NCI-H774 (cell line): ENCODE measurements around the gene GIMAP5.
"Not testable (repeated sequence)": the region's sequence is repeated elsewhere in the genome, so short reads cannot be mapped to it uniquely, and the experiment has no call there.

Experiments used
- DNase-seq: peaks from one replicate; lab custom pipeline; 2025; lab: John Stamatoyannopoulos, UW

Gene GIMAP5

GRCh38 chr7:150774131-150774530 lies 36.9 kb downstream of the GIMAP5 start:
- DNase-seq, result not testable (repeated sequence)

DNA sequence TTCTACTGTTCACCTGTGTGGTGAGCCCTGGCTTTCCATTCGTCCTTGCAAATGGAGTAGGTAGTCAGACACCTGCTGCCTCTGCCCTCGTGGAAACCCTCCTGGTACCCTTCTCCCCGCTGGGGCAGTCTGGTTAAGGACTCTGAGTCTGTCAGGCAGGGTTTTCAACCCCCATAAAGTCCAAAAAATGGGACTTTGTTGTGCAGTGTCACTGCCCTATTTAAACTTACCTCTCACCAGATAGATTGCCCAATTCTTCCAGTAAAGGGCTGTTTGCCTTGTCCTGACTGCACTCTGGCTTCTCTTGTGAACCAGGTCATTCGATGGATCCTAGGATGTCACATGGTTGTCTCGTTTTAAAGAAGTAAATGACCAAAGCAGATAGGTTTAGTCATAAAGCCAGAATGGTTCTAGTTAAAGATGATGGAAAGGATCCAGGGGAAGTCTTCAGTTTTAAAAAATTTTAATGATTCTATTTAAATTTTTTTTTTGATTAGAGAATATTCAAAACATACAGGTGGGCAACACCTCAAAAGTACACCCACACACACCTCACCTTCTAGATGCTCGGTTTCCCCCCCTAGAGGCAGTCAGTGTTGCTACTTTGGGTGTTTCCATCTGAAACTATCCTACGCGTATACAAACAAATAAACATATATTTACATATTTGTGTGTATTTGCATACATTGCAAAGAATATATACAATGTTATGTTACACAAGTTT lies 41.0 kb downstream of the GIMAP5 start:
- no peak for DNase-seq

GRCh38 chr7:150778738-150779301 lies 41.6 kb downstream of the GIMAP5 start:
- DNase-seq, result peak; percentile 70

DNA sequence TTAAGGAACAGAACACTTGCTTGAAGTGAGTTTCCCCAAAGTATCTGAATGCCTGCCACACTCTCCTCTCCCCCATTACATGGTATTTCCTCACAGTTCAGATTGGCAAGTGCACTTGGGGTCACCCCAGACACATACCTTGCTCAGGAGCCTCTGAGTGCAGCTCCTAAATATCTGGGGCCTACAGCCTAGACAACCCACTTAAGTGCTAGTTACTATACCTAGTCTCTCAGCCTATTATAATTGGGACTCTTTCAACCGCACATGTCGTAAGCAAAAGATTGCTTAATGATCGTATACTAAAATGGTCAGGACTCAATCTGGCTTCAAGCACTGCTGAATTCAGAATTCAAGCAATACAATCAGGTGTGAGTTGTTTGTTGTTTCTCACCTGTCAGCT lies 43.1 kb downstream of the GIMAP5 start:
- DNase-seq, result no peak

DNA sequence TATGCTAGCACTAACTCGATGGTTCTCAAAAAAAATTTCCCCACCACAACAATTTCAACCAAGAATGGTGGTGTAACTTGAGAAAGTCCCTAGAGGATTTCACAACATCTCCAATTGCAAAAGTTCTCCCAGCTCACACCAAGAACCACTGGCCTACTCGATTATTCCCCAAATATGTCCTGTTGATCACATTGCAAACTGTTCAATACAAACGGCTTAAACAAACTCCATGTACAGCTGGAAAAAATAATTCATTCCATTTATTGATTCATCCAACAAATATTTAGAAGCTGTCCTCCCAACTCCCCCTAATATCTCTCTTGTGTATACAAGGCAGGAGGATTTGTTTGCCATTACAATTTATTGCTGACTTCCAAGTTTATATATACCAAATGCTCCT lies 43.9 kb downstream of the GIMAP5 start:
- no peak for DNase-seq

DNA sequence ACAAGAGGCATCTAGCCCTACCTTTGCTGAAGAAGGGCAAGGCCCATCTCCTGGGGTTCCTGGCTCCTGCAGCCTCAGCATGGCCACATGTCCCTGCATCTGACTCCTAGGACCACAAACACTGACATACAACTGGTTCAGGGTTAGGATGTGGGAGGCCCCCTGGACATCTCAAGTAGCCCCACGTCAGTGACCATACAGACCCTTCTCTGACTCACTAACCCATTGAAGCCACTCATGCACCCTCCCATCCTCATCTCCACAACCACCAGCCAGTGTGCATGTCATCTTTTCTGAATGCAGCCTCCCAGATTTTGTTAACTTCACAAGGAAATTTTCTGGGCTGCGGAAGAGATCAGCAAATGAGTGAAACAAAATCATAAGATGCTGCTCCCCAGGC lies 44.7 kb downstream of the GIMAP5 start:
- no peak for DNase-seq

GRCh38 chr7:150784120-150784736 lies 47.0 kb downstream of the GIMAP5 start:
- DNase-seq, result no peak

DNA sequence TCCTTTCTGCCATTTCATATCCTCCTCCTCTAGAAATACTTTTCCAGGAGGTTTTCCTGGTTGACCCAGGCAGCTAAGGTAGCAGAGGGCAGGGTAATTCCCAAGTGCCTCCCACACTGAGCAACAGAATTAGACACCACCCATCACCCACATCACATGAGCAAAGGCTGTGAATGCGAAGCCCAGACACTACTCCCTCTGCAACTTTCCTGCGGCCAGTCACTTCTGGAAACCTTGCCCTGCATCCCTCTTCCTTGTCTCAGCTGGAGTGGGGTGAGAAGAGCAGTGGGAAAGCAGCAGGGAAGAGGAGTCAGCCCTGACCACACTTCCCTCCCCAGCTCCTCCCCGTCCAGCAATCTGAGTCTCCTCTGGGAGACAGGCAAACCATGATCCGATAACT lies 47.7 kb downstream of the GIMAP5 start:
- no peak for DNase-seq

DNA sequence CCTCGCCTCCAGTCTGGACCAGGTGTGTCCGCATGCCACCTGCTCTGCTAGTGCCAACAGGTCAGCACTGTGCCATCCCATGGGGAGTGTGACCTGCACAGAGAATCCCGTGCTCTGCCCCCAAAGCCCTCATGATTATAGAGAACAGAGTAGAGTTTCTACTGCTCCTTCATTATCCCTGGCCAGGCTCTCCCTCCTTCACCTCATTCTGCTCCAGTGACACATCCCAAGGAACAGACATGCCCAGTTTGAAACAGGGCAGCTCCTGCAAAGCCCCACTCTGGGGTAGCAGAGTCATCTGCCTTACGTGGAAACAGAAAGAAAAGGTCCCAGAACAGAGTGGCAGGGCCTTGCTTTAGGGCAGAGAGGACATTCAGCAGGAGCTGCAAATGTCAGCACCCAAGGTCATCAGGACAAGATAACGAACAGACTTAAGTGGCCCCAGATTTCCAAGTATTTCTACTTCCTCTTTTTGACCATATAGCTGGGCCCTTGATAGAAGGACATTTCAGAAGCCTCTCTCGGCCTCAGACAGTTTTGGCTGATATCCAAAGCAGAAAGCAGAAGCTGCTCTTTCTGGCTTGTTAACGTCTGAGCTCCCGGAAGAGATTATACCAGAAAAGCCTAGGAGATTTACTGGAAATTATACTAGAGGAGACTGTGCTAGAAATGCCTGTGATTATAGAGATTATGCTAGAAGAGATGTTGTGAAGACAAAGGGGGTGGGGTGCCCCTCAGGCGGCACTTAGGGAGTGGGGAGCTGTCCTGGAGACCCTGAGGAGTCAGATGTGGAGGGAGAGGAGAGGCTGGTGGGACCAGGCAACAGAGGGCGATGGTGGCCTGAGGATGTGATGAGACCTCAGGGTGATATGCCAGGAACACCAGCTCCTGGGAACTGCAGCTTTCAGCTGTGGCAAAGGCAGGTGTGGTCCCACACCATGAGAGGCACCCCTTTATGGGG lies 50.4 kb downstream of the GIMAP5 start:
- DNase-seq, result no peak

DNA sequence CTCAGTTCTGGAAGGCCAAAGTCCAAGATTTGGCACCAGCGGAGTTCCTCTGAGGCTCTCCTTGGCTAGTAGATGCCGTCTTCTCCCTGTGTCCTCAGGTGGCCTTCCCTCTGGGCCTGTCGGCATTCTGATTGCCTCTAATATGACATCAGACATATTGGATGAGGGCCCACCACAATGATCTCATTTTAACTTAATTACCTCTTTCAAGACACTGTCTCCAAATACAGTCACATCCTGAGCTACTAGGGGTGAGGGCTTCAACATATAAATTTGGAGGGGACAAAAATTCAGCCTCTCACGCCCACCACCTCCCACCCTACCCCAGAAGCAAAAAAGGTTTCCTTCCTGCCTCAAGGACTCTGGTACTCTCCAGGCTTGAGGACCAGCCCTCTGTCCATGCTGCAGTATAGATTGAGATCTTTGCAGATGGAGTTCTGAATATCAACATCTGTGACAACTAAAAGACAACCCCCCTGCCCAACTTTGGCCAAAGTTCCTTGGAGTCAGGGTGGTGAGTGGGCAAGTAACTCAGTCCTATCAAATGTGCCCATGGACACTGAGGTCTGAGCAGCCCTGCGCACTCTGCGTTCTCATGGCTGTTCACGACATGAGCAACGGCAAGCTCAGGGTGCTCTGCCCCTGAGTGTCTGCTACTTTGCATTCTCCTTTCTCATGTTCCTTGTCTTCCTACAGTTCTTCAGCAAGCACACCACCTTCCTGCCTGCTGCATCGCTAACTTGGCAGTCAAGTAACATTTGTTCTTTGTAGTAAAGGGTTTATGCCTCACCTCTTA lies 51.5 kb downstream of the GIMAP5 start:
- no peak for DNase-seq

- DNase-seq, result no peak
These were observed 53.3 kb downstream of the GIMAP5 start for GRCh38 chr7:150790416-150791075.

DNA sequence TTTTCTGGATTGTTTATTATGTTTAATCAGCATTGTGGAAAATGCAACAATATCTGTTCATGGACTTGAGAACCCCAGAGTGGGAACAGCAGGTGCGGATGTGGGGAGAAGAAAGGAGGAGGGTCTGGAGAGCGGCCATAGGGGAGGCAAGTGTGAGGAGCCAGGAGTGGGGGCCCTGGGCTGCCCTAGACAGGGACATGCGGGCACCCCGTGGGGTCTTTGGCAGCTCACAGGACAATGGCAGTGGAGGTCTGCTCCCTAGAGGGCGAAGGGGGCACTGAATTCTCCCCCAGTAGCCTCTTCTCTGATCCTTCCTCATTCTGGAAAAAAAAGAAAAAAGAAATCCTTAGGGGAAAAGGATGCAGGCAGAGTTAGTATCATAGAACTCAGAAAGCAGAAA lies 54.1 kb downstream of the GIMAP5 start:
- DNase-seq, result no peak

GRCh38 chr7:150791746-150792452 lies 54.7 kb downstream of the GIMAP5 start:
- DNase-seq, result no peak
